CD14-positive monocyte (primary cell): Measurements from ENCODE around the gene GRID1. TPM values are rescaled to one million over a fixed set of nuclear protein-coding genes. Genes with fewer than 3 reads are reported as not detected.

Source experiments
- DNase-seq, 3 donors: peaks; one replicate each; pipeline ENCODE4 v3.0.0-alpha.2; 2011 to 2022
- H2AFZ ChIP-seq: 2 replicates; pipeline ENCODE4 v1.6.0; 2012; ENCODE audit warnings: mild to moderate bottlenecking, low read depth, low read length, inconsistent platforms; ENCODE audit not compliant: insufficient read depth, poor library complexity, severe bottlenecking
- H3K27ac ChIP-seq, 2 donors: 1 replicate in 1 of 2; 2 replicates in 1 of 2; pipeline ENCODE4 v1.5.1; 2012 to 2013; ENCODE audit warnings: low read length in 2 of 2, control low read depth in 1 of 2, inconsistent platforms in 1 of 2, low read depth in 1 of 2, mild to moderate bottlenecking in 1 of 2
- H3K27me3 ChIP-seq, 2 donors: one replicate each; pipeline versions ENCODE4 v1.6.0 to v1.6.1; 2011 to 2013; ENCODE audit warnings: low read length in 2 of 2; ENCODE audit not compliant: control insufficient read depth in 2 of 2, insufficient read depth in 2 of 2
- H3K36me3 ChIP-seq, 2 donors: replicated peaks in 1 of 2; 1 replicate in 1 of 2; 2 replicates in 1 of 2; pipeline versions ENCODE4 v1.5.1 to v1.6.1; 2012 to 2013; ENCODE audit warnings: low read length in 2 of 2, control low read depth in 1 of 2, inconsistent platforms in 1 of 2, mild to moderate bottlenecking in 1 of 2; ENCODE audit not compliant: insufficient read depth in 2 of 2, control insufficient read depth in 1 of 2
- H3K4me1 ChIP-seq, 2 donors: 1 replicate in 1 of 2; 2 replicates in 1 of 2; pipeline versions ENCODE4 v1.5.1 to v1.6.1; 2012 to 2013; ENCODE audit warnings: low read length in 2 of 2, control low read depth in 1 of 2, inconsistent platforms in 1 of 2, mild to moderate bottlenecking in 1 of 2, moderate library complexity in 1 of 2; ENCODE audit not compliant: insufficient read depth in 2 of 2, control insufficient read depth in 1 of 2
- H3K4me2 ChIP-seq: replicated peaks from 2 replicates; pipeline ENCODE3; 2012; ENCODE audit warnings: low read length, moderate library complexity, mild to moderate bottlenecking; ENCODE audit not compliant: poor library complexity, severe bottlenecking; ENCODE audit errors: extremely low read depth
- H3K4me3 ChIP-seq, 3 experiments: fragments of 200-600 bp in 1 of 3; sonication (generic) in 1 of 3; replicated peaks in 1 of 3; 1 replicate in 2 of 3; 2 replicates in 1 of 3; pipeline ENCODE4 v1.5.1; 2011 to 2013; ENCODE audit warnings: low read length in 3 of 3, mild to moderate bottlenecking in 3 of 3, control low read depth in 2 of 3, low read depth in 2 of 3, inconsistent platforms in 1 of 3, moderate library complexity in 1 of 3
- H3K79me2 ChIP-seq: 2 replicates; pipeline ENCODE4 v1.6.0; 2012; ENCODE audit warnings: mild to moderate bottlenecking, control low read depth, inconsistent platforms, low read length, moderate library complexity; ENCODE audit not compliant: insufficient read depth
- H3K9ac ChIP-seq: 2 replicates; pipeline ENCODE4 v1.6.0; 2017; ENCODE audit warnings: low read length, mild to moderate bottlenecking; ENCODE audit not compliant: insufficient read depth, poor library complexity, severe bottlenecking
- H3K9me3 ChIP-seq, 2 donors: replicated peaks in 1 of 2; 1 replicate in 1 of 2; 2 replicates in 1 of 2; pipeline versions ENCODE4 v1.5.1 to v1.6.1; 2012 to 2013; ENCODE audit warnings: low read length in 2 of 2, control low read depth in 1 of 2; ENCODE audit not compliant: control insufficient read depth in 1 of 2, insufficient read depth in 1 of 2
- H4K20me1 ChIP-seq: 2 replicates; pipeline ENCODE4 v1.6.0; 2012; ENCODE audit warnings: mild to moderate bottlenecking, low read length, control low read depth, moderate library complexity; ENCODE audit not compliant: insufficient read depth
- H3K27ac Mint-ChIP-seq, 7 donors: one replicate each; pipeline ENCODE4 v1.8.0; 2020; ENCODE audit warnings: mild to moderate bottlenecking in 7 of 7, mixed read lengths in 7 of 7, moderate library complexity in 6 of 7, inconsistent platforms in 2 of 7
- H3K27me3 Mint-ChIP-seq, 3 donors: one replicate each; pipeline ENCODE4 v1.8.0; 2021 to 2022; ENCODE audit warnings: low read depth in 3 of 3, mild to moderate bottlenecking in 3 of 3, mixed read lengths in 3 of 3, moderate library complexity in 3 of 3, inconsistent platforms in 1 of 3
- H3K36me3 Mint-ChIP-seq, 2 donors: one replicate each; pipeline ENCODE4 v1.8.0; 2020; ENCODE audit warnings: mixed read lengths in 2 of 2, inconsistent platforms in 1 of 2, mild to moderate bottlenecking in 1 of 2
- H3K4me1 Mint-ChIP-seq: one replicate; pipeline ENCODE4 v1.8.0; 2020; ENCODE audit warnings: mild to moderate bottlenecking, mixed read lengths
- H3K4me3 Mint-ChIP-seq, 2 donors: one replicate each; pipeline ENCODE4 v1.8.0; 2020; ENCODE audit warnings: mild to moderate bottlenecking in 2 of 2, mixed read lengths in 2 of 2, moderate library complexity in 1 of 2
- H3K9me3 Mint-ChIP-seq, 7 donors: one replicate each; pipeline ENCODE4 v1.8.0; 2020 to 2022; ENCODE audit warnings: mixed read lengths in 7 of 7, mild to moderate bottlenecking in 6 of 7, moderate library complexity in 6 of 7, inconsistent platforms in 2 of 7
- CTCF ChIP-seq: fragments of 200-600 bp; IDR thresholded peaks from one replicate; pipeline ENCODE4 v1.8.0; 2022; ENCODE audit warnings: antibody characterized with exemption, mild to moderate bottlenecking
- WGBS: methylation state at CpG from one replicate; pipeline ENCODE4 v1.1.5; 2013; ENCODE audit warnings: missing lambda C conversion rate; ENCODE audit not compliant: insufficient coverage; 5-methylcytosine and 5-hydroxymethylcytosine counted together
- intact Hi-C, 2 donors: fragments of 100-400 bp; cut with micrococcal nuclease; formaldehyde crosslinking; loops; one replicate each; pipeline versions ENCODE4 v1.15.0 to v1.15.1; 2023
- polyA plus RNA-seq, 3 donors: library from polyadenylated mRNA; depleted of rRNA in 1 of 3; unstranded in 2 of 3; stranded (reverse) in 1 of 3; fragments of 300-500 nt in 2 of 3; fragments of >200 nt in 1 of 3; fragmentation: Illumina TruSeq in 2 of 3; gene quantifications; 1 replicate in 2 of 3; 2 replicates in 1 of 3; pipeline ENCODE4 v1.2.3, GENCODE V29; 2012 to 2021

The GRID1 gene
- polyA plus RNA-seq, 3 donors: not detected

GRCh38 chr10:86135191-86135590 is 231.4 kb downstream of the GRID1 start:
- WGBS: 83% methylated on average over 1 of the region's 2 CpGs
- DNase-seq: no peak
- no peaks in the 10 kb centered on the region for H3K4me1 Mint-ChIP-seq
- H3K9ac ChIP-seq: no peak overlapping the region
- H3K27ac ChIP-seq: no peak overlapping the region
- no peaks in the 10 kb centered on the region for H3K27me3 ChIP-seq
- H3K9me3 ChIP-seq: no peaks in the 10 kb centered on the region
- no peaks in the 10 kb centered on the region for H4K20me1 ChIP-seq
- H3K36me3 ChIP-seq: no peaks in the 10 kb centered on the region
- H3K4me3 Mint-ChIP-seq: no peak overlapping the region
- H3K27me3 Mint-ChIP-seq: no peaks in the 10 kb centered on the region
- no peaks in the 10 kb centered on the region for H3K36me3 Mint-ChIP-seq
- intact Hi-C loops: no loop called here
- no peak overlapping the region for H3K4me2 ChIP-seq
- no peaks in the 10 kb centered on the region for H3K79me2 ChIP-seq
- peaks cover 0 to 7% (median 2%) of the 10 kb centered on the region in 7 donors for H3K9me3 Mint-ChIP-seq
- H3K4me1 ChIP-seq: no peaks in the 10 kb centered on the region
- H3K27ac Mint-ChIP-seq: no peak overlapping the region
- no peak overlapping the region for H2AFZ ChIP-seq
- H3K4me3 ChIP-seq: no peak overlapping the region
- TF ChIP-seq CTCF: no peak

- Histone ChIP-seq H3K4me1 (no peaks in the 10 kb centered on the region), H4K20me1 (no peaks in the 10 kb centered on the region), H3K27me3 (no peaks in the 10 kb centered on the region), H3K4me2 (no peak overlapping the region), H3K36me3 (no peaks in the 10 kb centered on the region), H3K4me3 (no peak overlapping the region), H3K79me2 (no peaks in the 10 kb centered on the region), H2AFZ (no peak overlapping the region), H3K27ac (no peak overlapping the region), H3K9me3 (no peaks in the 10 kb centered on the region), H3K9ac (no peak overlapping the region)
- Mint-ChIP-seq H3K27ac (peak overlapping the region in 1 of 7 donors; percentile 49), H3K9me3 (peaks cover 0 to 7% (median 2%) of the 10 kb centered on the region in 7 donors), H3K4me1 (no peaks in the 10 kb centered on the region), H3K27me3 (peaks cover 2 to 10% (median 6%) of the 10 kb centered on the region in 3 donors), H3K4me3 (no peak overlapping the region), H3K36me3 (no peaks in the 10 kb centered on the region)
- intact Hi-C loops: no loop called here
- no peak for TF ChIP-seq CTCF
- WGBS: 96% methylated on average over 18 of the region's 18 CpGs
- DNase-seq: no peak
Measured at GRCh38 chr10:86130737-86131475, 235.7 kb downstream of the GRID1 start.
